IPS-18a (cell line): Measurements from ENCODE around the gene ZNF397.
"Not testable (repeated sequence)": the region's sequence is repeated elsewhere in the genome, so short reads cannot be mapped to it uniquely, and the experiment has no call there.

Experiments
- H3K27ac ChIP-seq: one replicate; pipeline ENCODE4 v1.5.1; 2013; ENCODE audit warnings: low read length
- H3K27me3 ChIP-seq: one replicate; pipeline ENCODE4 v1.6.1; 2013; ENCODE audit warnings: mild to moderate bottlenecking, low read length; ENCODE audit not compliant: control insufficient read depth, insufficient read depth
- H3K36me3 ChIP-seq: one replicate; pipeline ENCODE4 v1.6.1; 2013; ENCODE audit warnings: low read depth, low read length; ENCODE audit not compliant: control insufficient read depth
- H3K4me1 ChIP-seq: one replicate; pipeline ENCODE4 v1.6.1; 2013; ENCODE audit warnings: low read depth, low read length; ENCODE audit not compliant: control insufficient read depth
- H3K4me3 ChIP-seq: one replicate; pipeline ENCODE4 v1.5.1; 2013; ENCODE audit warnings: low read length
- H3K9ac ChIP-seq: one replicate; pipeline ENCODE4 v1.6.1; 2013; ENCODE audit warnings: mild to moderate bottlenecking, low read length, moderate library complexity
- H3K9me3 ChIP-seq: one replicate; pipeline ENCODE4 v1.6.1; 2013; ENCODE audit warnings: low read depth, low read length; ENCODE audit not compliant: control insufficient read depth

The ZNF397 gene

DNA sequence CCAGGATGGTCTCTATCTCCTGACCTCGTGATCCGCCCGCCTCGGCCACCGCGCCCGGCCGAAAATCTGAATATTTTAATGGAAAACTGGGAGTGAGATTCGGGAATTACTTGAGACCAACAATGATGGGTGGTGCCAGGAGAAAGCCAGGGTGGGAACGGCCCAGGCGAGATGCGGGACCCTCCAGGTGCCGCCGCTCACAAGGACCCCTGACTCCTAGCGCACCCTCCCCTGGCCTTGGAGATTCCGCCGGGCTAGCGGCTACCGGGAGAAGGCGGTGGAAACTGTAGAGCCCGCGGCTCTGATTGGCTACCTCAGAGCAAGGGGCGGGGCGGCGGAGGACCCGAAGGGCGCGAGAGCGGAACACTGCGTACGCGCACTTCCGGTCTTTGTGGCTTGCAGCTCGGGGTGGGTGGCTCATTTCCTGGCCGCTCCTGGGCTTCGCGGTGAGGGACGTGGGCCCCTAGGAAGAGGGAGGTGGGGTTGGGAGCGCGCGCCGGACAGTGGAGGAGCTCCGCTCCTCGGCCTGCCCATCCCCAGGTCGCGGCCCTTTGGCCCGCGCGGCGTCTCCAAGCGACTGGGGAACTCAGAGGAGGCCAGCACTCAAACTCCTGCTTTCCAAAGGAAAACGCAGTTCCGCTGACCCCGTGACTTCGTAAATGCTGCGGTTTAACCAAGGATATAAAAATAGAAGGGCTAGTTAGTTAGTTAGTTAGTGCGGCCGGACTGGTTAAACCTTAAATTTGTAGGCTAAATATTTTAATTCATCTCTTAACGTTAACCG, at the start of gene ZNF397:
TSS of gene ZNF397 (plus strand) at position 371 of the 784 bp plus-strand sequence. CDS start 1,437 bp downstream, outside the sequence.
- Histone ChIP-seq H3K9ac (peak within 1 kb of the TSS; percentile 98), H3K4me1 (peaks cover 8% of the 10 kb centered on the region), H3K27ac (peak within 1 kb of the TSS; percentile 97), H3K9me3 (no peaks in the 10 kb centered on the region), H3K27me3 (no peaks in the 10 kb centered on the region), H3K36me3 (peaks cover 36% of the 10 kb centered on the region), H3K4me3 (peak within 1 kb of the TSS; percentile 93)

DNA sequence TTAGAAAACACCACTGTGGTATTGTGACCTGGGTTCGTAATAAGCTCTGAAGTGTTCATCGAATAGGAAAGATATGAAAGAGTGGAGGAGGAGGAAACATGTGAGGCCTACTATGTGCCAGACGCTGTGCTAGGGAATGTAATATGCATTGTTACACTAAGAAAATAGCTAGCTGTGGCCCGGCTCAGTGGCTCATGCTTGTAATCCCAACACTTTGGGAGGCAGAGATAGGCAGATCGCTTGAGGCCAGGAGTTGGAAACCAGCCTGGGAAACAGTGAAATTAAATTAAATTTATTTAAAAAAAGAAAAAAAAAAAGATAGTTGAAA, 49.2 kb upstream of the ZNF397 start:
- no peak overlapping the region for H3K27ac ChIP-seq
- H3K36me3 ChIP-seq = no peaks in the 10 kb centered on the region
- H3K27me3 ChIP-seq = no peaks in the 10 kb centered on the region
- no peak overlapping the region for H3K9ac ChIP-seq
- peaks cover 37% of the 10 kb centered on the region for H3K4me1 ChIP-seq
- no peak overlapping the region for H3K4me3 ChIP-seq
- H3K9me3 ChIP-seq = no peaks in the 10 kb centered on the region

DNA sequence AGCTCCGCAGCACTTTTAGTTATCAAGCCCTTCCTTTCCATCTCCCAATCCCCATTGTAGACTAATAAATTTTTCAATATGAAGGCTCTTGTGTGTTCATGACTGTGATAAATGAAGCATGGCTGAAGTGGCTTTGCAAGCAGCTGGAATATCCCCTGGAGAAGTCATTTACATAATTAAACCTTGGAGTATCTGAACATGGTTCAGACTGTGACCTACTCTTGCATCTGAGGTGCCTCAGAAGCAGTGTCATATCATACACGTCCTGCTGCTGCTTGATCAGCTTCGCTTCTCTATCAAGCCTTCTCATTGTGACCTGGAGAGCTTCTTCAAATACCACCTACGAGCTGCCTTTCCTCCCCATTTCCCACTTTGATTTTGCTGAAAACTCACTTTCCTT, 48.4 kb upstream of the ZNF397 start:
- H3K27ac ChIP-seq = no peak overlapping the region
- H3K9ac ChIP-seq = no peak overlapping the region
- H3K9me3 ChIP-seq = no peaks in the 10 kb centered on the region
- H3K4me1 ChIP-seq = peaks cover 31% of the 10 kb centered on the region
- H3K27me3 ChIP-seq = no peaks in the 10 kb centered on the region
- no peak overlapping the region for H3K4me3 ChIP-seq
- H3K36me3 ChIP-seq = no peaks in the 10 kb centered on the region

DNA sequence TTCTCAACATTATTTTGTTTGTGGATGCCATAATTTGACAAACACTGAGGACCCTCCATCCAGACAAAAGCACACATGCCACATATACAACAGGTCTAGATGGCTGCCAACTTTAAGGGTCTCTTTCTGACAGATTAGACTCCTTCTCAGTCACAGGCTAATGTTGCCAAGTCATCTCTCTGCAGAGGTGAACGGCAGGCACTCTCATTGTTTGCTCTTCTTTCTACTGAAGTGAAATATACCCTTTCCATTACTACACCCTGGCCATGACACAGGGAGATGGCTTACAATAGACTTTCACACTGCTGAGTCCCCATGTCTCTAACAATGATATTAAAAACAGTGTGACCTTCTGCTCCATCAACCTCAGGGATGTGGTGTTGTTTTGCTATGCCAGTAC, 47.5 kb upstream of the ZNF397 start:
- Histone ChIP-seq H3K4me1 (peaks cover 31% of the 10 kb centered on the region), H3K4me3 (no peak overlapping the region), H3K27ac (no peak overlapping the region), H3K27me3 (no peaks in the 10 kb centered on the region), H3K9ac (no peak overlapping the region), H3K36me3 (no peaks in the 10 kb centered on the region), H3K9me3 (no peaks in the 10 kb centered on the region)

DNA sequence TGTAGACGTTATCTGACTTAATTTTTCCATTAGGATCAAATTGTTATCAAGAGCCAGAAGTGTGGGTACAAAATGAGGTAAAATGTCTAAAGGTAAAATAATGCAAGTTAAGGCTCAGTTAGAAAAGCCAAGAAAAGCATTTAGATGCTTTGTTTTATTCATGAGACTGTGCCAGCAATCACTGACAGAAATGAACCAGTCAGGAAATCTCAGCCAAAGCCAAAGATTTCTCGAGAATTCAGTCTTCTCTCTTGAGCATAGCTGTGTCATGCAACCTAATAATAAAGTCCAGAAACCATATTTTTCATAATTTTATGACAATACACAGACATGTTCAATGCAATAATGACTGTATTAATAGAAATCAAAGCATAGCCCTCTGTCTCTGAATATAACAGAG, 43.5 kb upstream of the ZNF397 start:
- no peak overlapping the region for H3K27ac ChIP-seq
- no peaks in the 10 kb centered on the region for H3K27me3 ChIP-seq
- H3K4me1 ChIP-seq = peaks cover 4% of the 10 kb centered on the region
- H3K9me3 ChIP-seq = no peaks in the 10 kb centered on the region
- H3K36me3 ChIP-seq = no peaks in the 10 kb centered on the region
- H3K4me3 ChIP-seq = no peak overlapping the region
- no peak overlapping the region for H3K9ac ChIP-seq

DNA sequence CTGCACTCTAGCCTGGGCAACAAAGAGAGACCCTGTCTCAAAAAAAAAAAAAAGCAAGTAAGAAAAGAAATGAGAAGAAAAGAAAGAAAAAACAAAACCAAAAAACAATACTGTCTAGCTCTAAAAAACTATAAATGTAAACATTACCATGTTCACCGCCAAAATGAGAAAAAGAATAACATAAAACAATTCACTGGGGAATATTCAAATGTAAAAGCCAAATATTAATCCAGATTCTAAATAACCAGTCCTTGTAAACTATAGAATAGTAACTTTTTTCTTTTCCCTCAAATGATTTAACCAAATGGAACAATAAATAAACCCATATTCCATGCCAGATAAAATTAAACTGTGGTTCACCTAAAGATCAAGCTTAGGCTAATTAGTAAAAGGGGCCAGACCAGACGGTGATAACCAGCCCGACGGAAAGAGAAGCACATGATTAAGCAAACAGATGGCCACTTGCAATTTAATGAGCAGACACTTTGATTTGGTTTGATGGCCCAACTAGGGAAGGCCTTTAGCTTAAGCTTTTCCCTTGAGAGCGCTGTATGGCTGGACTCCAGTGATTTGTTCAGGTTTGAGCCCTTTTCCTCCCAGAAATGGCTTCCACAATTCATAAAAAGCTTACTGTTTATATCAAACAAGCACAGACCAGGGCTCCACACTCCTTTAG, 39.4 kb upstream of the ZNF397 start:
- H3K36me3 ChIP-seq = no peaks in the 10 kb centered on the region
- H3K4me1 ChIP-seq = no peaks in the 10 kb centered on the region
- H3K9ac ChIP-seq = no peak overlapping the region
- no peaks in the 10 kb centered on the region for H3K27me3 ChIP-seq
- H3K9me3 ChIP-seq = peaks cover 6% of the 10 kb centered on the region
- no peak overlapping the region for H3K4me3 ChIP-seq
- H3K27ac ChIP-seq = no peak overlapping the region

DNA sequence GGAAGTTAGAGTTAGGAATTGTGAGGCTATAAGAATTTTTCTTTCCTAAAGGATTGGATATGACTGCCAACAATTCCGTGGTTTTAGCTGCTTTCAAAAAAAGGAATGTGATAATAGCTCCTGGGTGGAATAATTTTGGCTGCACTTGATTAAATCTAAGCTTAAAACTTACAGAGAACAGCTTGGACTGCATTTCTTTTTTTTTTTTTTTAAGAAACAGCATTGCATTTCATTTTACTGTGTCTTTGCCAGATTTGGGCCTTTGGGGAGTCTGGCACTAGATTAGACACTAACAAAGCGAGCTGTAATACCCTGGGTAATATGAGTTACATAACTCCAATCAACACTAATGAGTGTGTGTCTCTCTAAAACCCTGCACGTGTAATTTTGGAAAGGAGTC, 37.8 kb upstream of the ZNF397 start:
- Histone ChIP-seq H3K4me1 (no peaks in the 10 kb centered on the region), H3K4me3 (no peak overlapping the region), H3K27me3 (no peaks in the 10 kb centered on the region), H3K36me3 (no peaks in the 10 kb centered on the region), H3K9ac (no peak overlapping the region), H3K27ac (no peak overlapping the region), H3K9me3 (peaks cover 6% of the 10 kb centered on the region)

DNA sequence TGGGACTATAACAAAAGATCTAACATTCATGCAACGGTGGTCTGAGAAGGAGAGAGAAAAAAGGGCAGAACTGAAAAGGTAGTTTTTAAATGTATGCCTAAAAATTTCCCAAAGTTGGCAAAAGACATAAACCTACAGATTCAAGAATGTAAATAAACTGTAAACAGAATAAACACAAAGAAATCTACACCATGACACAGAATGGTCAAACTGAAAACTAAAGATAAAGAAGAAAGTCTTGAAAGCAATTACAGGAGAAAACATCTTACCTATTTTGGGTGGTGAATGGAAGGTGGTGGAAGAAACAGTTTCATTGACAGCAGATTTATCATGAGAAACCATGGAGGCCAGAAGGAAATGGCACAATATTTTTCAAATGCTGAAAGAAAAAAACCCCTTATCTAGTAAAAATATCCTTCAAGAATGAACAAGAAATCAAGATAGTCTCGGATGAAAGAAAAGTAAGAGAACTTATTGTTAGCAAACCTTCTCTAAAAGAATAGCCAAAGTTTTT, 35.6 kb upstream of the ZNF397 start:
- H3K27me3 ChIP-seq = no peaks in the 10 kb centered on the region
- H3K4me3 ChIP-seq = no peak overlapping the region
- no peak overlapping the region for H3K27ac ChIP-seq
- H3K36me3 ChIP-seq = no peaks in the 10 kb centered on the region
- H3K4me1 ChIP-seq = no peaks in the 10 kb centered on the region
- no peak overlapping the region for H3K9ac ChIP-seq
- peaks cover 6% of the 10 kb centered on the region for H3K9me3 ChIP-seq

DNA sequence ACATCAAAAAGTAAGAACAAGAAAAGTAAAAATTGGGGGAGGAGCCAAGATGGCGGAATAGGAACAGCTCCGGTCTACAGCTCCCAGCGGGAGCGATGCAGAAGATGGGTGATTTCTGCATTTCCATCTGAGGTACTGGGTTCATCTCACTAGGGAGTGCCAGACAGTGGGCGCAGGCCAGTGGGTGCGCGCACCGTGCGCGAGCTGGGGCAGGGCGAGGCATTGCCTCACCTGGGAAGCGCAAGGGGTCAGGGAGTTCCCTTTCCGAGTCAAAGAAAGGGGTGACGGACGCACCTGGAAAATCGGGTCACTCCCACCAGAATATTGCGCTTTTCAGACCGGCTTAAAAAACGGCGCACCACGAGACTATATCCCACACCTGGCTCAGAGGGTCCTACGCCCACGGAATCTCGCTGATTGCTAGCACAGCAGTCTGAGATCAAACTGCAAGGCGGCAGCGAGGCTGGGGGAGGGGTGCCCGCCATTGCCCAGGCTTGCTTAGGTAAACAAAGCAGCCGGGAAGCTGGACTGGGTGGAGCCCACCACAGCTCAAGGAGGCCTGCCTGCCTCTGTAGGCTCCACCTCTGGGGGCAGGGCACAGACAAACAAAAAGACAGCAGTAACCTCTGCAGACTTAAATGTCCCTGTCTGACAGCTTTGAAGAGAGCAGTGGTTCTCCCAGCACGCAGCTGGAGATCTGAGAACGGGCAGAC, 34.9 kb upstream of the ZNF397 start:
- H3K4me1 ChIP-seq, H3K27ac ChIP-seq, H3K9ac ChIP-seq, H3K9me3 ChIP-seq, H3K36me3 ChIP-seq, H3K4me3 ChIP-seq, H3K27me3 ChIP-seq: not testable (repeated sequence)

DNA sequence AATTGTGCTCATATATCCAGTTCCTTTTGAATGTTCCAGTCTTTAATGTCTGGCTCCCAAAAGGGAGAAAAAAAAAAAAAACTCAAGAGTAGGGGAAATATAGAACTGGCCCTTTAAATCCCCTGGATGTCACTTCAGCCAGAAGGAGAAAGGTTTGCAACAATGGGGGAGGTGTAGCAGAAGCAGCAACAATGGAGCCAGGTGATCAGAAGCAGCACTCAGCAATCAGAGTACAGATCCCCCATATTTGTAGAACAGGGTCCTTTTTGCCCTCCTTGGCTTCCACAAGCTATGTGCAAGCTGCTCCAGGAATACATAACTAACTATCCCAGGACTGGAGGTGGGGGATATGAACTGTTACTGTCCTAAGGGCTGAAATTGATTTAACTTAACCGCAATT, 25.8 kb upstream of the ZNF397 start:
- no peaks in the 10 kb centered on the region for H3K9me3 ChIP-seq
- peak overlapping the region; percentile 39 for H3K9ac ChIP-seq
- H3K27me3 ChIP-seq = no peaks in the 10 kb centered on the region
- no peaks in the 10 kb centered on the region for H3K36me3 ChIP-seq
- peak overlapping the region; percentile 20 for H3K4me3 ChIP-seq
- peaks cover 14% of the 10 kb centered on the region for H3K4me1 ChIP-seq
- peak overlapping the region; percentile 49 for H3K27ac ChIP-seq

DNA sequence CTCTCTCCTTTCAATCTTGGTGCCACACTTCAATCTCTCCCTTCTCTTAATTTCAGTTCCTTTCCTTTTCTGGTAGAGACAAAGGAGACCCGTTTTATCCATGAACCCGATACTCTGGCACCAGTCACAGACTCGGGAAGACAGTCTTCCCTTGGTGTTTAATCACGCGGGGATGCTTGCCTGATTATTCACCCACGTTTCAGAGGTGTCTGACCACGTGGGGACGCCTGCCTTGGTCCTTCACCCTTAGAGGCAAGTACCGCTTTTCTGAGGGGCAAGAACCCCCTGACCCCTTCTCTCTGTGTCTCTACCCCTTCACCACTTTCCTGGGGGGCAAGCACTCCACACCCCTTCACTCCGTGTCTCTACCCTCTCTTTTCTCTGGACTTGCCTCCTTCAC, 24.2 kb upstream of the ZNF397 start:
- peaks cover 17% of the 10 kb centered on the region for H3K4me1 ChIP-seq
- not testable (repeated sequence) for H3K4me3 ChIP-seq, H3K9me3 ChIP-seq, H3K36me3 ChIP-seq, H3K27me3 ChIP-seq, H3K27ac ChIP-seq, H3K9ac ChIP-seq
